HEK293 (cell line): ENCODE data around the gene APLP1.

Experiments
- BCL11A ChIP-seq: fragments of 450-650 bp; formaldehyde crosslinking; IDR thresholded peaks from 2 replicates; pipeline ENCODE4 v1.5.1; 2016; ENCODE audit warnings: low read depth, missing biosample characterization, missing genetic modification characterization
- GLIS2 ChIP-seq: fragments of 450-650 bp; formaldehyde crosslinking; IDR thresholded peaks from 2 replicates; pipeline ENCODE4 v1.5.1; 2016; ENCODE audit warnings: missing biosample characterization, missing genetic modification characterization
- HOXD13 ChIP-seq: sonication (generic); formaldehyde crosslinking; IDR thresholded peaks from 2 replicates; pipeline ENCODE4 v1.8.0; 2022; ENCODE audit warnings: missing genetic modification reagents, borderline replicate concordance
- KLF1 ChIP-seq: fragments of 450-650 bp; formaldehyde crosslinking; IDR thresholded peaks from 2 replicates; pipeline ENCODE4 v1.5.1; 2016; ENCODE audit warnings: missing biosample characterization, missing genetic modification characterization
- KLF8 ChIP-seq: fragments of 450-650 bp; formaldehyde crosslinking; IDR thresholded peaks from 2 replicates; pipeline ENCODE4 v1.5.1; 2016; ENCODE audit warnings: missing biosample characterization, missing genetic modification characterization
- OSR2 ChIP-seq: fragments of 450-650 bp; formaldehyde crosslinking; IDR thresholded peaks from 2 replicates; pipeline ENCODE4 v1.5.1; 2016; ENCODE audit warnings: missing biosample characterization, missing genetic modification characterization
- SP2 ChIP-seq: fragments of 450-650 bp; formaldehyde crosslinking; IDR thresholded peaks from 2 replicates; pipeline ENCODE4 v1.5.1; 2016; ENCODE audit warnings: missing biosample characterization, missing genetic modification characterization
- TCF7L2 ChIP-seq: IDR thresholded peaks from 2 replicates; pipeline ENCODE4 v1.6.1; 2011; ENCODE audit warnings: low read depth, mild to moderate bottlenecking, inconsistent platforms, low read length, moderate library complexity, borderline replicate concordance
- WT1 ChIP-seq: fragments of 450-650 bp; formaldehyde crosslinking; IDR thresholded peaks from 2 replicates; pipeline ENCODE4 v1.5.1; 2016; ENCODE audit warnings: missing biosample characterization, missing genetic modification characterization
- ZBTB8A ChIP-seq: fragments of 450-650 bp; formaldehyde crosslinking; IDR thresholded peaks from 2 replicates; pipeline ENCODE4 v1.5.1; 2016; ENCODE audit warnings: missing biosample characterization, missing genetic modification characterization
- ZEB2 ChIP-seq: fragments of 450-650 bp; formaldehyde crosslinking; IDR thresholded peaks from 2 replicates; pipeline ENCODE4 v1.5.1; 2016; ENCODE audit warnings: missing biosample characterization, missing genetic modification characterization
- ZFHX2 ChIP-seq: fragments of 450-650 bp; formaldehyde crosslinking; conservative IDR thresholded peaks from 2 replicates; pipeline ENCODE4 v1.5.1; 2016; ENCODE audit warnings: missing biosample characterization, missing genetic modification characterization
- ZNF335 ChIP-seq: fragments of 450-650 bp; formaldehyde crosslinking; conservative IDR thresholded peaks from 2 replicates; pipeline ENCODE4 v1.5.1; 2016; ENCODE audit warnings: missing biosample characterization, missing genetic modification characterization
- ZNF350 ChIP-seq: fragments of 450-650 bp; formaldehyde crosslinking; IDR thresholded peaks from 2 replicates; pipeline ENCODE4 v1.5.0; 2017; ENCODE audit warnings: missing biosample characterization, mild to moderate bottlenecking, missing genetic modification characterization
- ZNF37A ChIP-seq: fragments of 450-650 bp; IDR thresholded peaks from 2 replicates; pipeline ENCODE4 v1.5.1; 2018; ENCODE audit warnings: missing biosample characterization, missing genetic modification characterization
- ZNF391 ChIP-seq: fragments of 450-650 bp; formaldehyde crosslinking; IDR thresholded peaks from 2 replicates; pipeline ENCODE4 v1.5.1; 2016; ENCODE audit warnings: low read depth, missing biosample characterization, missing genetic modification characterization, borderline replicate concordance
- ZNF624 ChIP-seq: fragments of 450-650 bp; formaldehyde crosslinking; IDR thresholded peaks from 2 replicates; pipeline ENCODE4 v1.5.1; 2017; ENCODE audit warnings: missing biosample characterization, missing genetic modification characterization
- TF ChIP-seq, protein P1 (sequence below): fragments of 450-650 bp; formaldehyde crosslinking; IDR thresholded peaks from 2 replicates; pipeline ENCODE4 v1.5.1; 2016; ENCODE audit warnings: missing biosample characterization, missing genetic modification characterization, borderline replicate concordance
- TF ChIP-seq, protein P2 (sequence below): fragments of 450-650 bp; formaldehyde crosslinking; IDR thresholded peaks from 2 replicates; pipeline ENCODE4 v1.5.1; 2016; ENCODE audit warnings: missing biosample characterization, missing genetic modification characterization
- TF ChIP-seq, protein P3 (sequence below): fragments of 450-650 bp; formaldehyde crosslinking; optimal IDR thresholded peaks from 2 replicates; pipeline ENCODE3; 2016; ENCODE audit warnings: missing biosample characterization, mild to moderate bottlenecking, missing genetic modification characterization
- TF ChIP-seq, protein P4 (sequence below): fragments of 450-650 bp; formaldehyde crosslinking; IDR thresholded peaks from 2 replicates; pipeline ENCODE4 v1.5.1; 2017; ENCODE audit warnings: missing biosample characterization, missing genetic modification characterization
- TF ChIP-seq, protein P5 (sequence below): fragments of 450-650 bp; formaldehyde crosslinking; IDR thresholded peaks from 2 replicates; pipeline ENCODE4 v1.5.1; 2016; ENCODE audit warnings: missing biosample characterization, missing genetic modification characterization
- TF ChIP-seq, protein P6 (sequence below): fragments of 450-650 bp; formaldehyde crosslinking; IDR thresholded peaks from 2 replicates; pipeline ENCODE4 v1.5.1; 2016; ENCODE audit warnings: missing biosample characterization, missing genetic modification characterization
- TF ChIP-seq, protein P7 (sequence below): fragments of 450-650 bp; formaldehyde crosslinking; IDR thresholded peaks from 2 replicates; pipeline ENCODE4 v1.5.1; 2017; ENCODE audit warnings: missing biosample characterization, mild to moderate bottlenecking, missing genetic modification characterization, moderate library complexity

APLP1 gene

DNA sequence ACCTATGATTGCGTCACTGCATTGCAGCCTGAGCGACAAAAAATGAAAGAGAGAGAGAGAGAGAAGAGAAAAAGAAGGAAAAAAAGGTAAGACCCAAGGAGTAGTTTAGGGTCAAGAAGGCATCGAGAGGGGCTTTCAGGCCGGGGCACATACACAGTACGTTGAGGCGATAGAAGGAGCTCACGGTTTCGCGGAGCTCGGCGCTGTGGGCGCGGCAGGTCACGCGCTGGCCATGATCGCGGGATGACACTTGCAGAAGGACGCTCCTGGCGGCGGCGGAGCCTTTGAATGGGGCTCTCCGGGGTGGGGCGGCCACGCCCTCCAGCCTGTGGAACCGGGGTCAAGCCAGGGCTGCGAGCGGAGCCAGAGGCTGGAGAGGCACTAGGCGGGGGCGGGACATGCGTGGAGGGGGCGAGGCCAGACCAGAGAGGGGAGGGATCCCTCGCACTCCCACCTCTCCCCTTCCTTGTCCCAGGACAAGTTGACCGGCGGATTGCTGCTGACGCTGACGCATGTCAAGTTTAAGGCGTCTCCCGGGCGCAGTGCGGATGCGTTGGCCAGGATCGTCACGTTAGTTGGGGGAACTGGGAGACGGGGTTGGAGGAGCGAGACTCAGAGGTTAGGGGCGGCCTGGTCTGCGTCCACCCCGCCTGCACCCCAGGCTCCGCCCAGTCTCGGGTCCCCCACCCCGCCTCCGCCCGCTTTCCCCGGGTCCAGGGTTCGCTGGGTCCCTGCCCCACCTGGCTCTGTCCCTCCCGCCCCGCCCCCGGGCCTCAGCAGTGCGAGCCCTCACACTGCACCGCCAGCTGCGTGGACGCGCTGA lies 22.9 kb upstream of the APLP1 start (continued):
- TF ChIP-seq, protein P1, sequence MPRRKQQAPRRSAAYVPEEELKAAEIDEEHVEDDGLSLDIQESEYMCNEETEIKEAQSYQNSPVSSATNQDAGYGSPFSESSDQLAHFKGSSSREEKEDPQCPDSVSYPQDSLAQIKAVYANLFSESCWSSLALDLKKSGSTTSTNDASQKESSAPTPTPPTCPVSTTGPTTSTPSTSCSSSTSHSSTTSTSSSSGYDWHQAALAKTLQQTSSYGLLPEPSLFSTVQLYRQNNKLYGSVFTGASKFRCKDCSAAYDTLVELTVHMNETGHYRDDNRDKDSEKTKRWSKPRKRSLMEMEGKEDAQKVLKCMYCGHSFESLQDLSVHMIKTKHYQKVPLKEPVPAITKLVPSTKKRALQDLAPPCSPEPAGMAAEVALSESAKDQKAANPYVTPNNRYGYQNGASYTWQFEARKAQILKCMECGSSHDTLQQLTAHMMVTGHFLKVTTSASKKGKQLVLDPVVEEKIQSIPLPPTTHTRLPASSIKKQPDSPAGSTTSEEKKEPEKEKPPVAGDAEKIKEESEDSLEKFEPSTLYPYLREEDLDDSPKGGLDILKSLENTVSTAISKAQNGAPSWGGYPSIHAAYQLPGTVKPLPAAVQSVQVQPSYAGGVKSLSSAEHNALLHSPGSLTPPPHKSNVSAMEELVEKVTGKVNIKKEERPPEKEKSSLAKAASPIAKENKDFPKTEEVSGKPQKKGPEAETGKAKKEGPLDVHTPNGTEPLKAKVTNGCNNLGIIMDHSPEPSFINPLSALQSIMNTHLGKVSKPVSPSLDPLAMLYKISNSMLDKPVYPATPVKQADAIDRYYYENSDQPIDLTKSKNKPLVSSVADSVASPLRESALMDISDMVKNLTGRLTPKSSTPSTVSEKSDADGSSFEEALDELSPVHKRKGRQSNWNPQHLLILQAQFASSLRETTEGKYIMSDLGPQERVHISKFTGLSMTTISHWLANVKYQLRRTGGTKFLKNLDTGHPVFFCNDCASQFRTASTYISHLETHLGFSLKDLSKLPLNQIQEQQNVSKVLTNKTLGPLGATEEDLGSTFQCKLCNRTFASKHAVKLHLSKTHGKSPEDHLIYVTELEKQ (tag by site-specific recombination), result peak; percentile 36; the same call in 1 of the 2 replicates
- TF ChIP-seq OSR2 (tag by site-specific recombination) (no peak), ZNF335 (tag by site-specific recombination) (peak; percentile 74), ZEB2 (tag by site-specific recombination) (peak; percentile 77; the same call in 1 of the 2 replicates), ZBTB8A (tag by site-specific recombination) (peak; percentile 84), TCF7L2 (peak; percentile 69; the same call in 1 of the 2 replicates), ZNF624 (tag by site-specific recombination) (no peak), BCL11A (tag by site-specific recombination) (peak; percentile 44; the same call in 1 of the 2 replicates), KLF1 (tag by site-specific recombination) (peak; percentile 99), ZNF350 (no peak), ZFHX2 (tag by site-specific recombination) (peak; percentile 83), ZNF391 (tag by site-specific recombination) (peak; percentile 34; the same call in 1 of the 2 replicates), KLF8 (peak; percentile 88), HOXD13 (no peak), SP2 (tag by site-specific recombination) (peak; percentile 98), ZNF37A (tag by site-specific recombination) (no peak), GLIS2 (tag by site-specific recombination) (peak; percentile 76), WT1 (peak; percentile 60; the same call in 1 of the 2 replicates)
- TF ChIP-seq, protein P2, sequence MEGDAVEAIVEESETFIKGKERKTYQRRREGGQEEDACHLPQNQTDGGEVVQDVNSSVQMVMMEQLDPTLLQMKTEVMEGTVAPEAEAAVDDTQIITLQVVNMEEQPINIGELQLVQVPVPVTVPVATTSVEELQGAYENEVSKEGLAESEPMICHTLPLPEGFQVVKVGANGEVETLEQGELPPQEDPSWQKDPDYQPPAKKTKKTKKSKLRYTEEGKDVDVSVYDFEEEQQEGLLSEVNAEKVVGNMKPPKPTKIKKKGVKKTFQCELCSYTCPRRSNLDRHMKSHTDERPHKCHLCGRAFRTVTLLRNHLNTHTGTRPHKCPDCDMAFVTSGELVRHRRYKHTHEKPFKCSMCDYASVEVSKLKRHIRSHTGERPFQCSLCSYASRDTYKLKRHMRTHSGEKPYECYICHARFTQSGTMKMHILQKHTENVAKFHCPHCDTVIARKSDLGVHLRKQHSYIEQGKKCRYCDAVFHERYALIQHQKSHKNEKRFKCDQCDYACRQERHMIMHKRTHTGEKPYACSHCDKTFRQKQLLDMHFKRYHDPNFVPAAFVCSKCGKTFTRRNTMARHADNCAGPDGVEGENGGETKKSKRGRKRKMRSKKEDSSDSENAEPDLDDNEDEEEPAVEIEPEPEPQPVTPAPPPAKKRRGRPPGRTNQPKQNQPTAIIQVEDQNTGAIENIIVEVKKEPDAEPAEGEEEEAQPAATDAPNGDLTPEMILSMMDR (tag by site-specific recombination), result peak; percentile 36
- TF ChIP-seq, protein P3, sequence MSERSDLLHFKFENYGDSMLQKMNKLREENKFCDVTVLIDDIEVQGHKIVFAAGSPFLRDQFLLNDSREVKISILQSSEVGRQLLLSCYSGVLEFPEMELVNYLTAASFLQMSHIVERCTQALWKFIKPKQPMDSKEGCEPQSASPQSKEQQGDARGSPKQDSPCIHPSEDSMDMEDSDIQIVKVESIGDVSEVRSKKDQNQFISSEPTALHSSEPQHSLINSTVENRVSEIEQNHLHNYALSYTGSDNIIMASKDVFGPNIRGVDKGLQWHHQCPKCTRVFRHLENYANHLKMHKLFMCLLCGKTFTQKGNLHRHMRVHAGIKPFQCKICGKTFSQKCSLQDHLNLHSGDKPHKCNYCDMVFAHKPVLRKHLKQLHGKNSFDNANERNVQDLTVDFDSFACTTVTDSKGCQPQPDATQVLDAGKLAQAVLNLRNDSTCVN (tag by site-specific recombination), result peak; percentile 84
- TF ChIP-seq, protein P4, sequence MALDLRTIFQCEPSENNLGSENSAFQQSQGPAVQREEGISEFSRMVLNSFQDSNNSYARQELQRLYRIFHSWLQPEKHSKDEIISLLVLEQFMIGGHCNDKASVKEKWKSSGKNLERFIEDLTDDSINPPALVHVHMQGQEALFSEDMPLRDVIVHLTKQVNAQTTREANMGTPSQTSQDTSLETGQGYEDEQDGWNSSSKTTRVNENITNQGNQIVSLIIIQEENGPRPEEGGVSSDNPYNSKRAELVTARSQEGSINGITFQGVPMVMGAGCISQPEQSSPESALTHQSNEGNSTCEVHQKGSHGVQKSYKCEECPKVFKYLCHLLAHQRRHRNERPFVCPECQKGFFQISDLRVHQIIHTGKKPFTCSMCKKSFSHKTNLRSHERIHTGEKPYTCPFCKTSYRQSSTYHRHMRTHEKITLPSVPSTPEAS (tag by site-specific recombination), result no peak
- TF ChIP-seq, protein P5, sequence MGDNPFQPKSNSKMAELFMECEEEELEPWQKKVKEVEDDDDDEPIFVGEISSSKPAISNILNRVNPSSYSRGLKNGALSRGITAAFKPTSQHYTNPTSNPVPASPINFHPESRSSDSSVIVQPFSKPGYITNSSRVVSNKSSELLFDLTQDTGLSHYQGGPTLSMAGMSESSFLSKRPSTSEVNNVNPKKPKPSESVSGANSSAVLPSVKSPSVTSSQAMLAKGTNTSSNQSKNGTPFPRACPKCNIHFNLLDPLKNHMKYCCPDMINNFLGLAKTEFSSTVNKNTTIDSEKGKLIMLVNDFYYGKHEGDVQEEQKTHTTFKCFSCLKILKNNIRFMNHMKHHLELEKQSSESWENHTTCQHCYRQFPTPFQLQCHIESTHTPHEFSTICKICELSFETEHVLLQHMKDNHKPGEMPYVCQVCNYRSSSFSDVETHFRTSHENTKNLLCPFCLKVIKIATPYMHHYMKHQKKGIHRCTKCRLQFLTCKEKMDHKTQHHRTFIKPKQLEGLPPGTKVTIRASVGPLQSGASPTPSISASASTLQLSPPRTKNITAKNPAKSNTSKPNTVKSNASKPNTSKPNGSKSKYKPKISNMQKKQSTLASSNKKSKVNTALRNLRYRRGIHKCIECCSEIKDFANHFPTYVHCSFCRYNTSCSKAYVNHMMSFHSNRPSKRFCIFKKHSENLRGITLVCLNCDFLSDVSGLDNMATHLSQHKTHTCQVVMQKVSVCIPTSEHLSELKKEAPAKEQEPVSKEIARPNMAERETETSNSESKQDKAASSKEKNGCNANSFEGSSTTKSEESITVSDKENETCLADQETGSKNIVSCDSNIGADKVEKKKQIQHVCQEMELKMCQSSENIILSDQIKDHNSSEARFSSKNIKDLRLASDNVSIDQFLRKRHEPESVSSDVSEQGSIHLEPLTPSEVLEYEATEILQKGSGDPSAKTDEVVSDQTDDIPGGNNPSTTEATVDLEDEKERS (tag by site-specific recombination), result no peak
- TF ChIP-seq, protein P6, sequence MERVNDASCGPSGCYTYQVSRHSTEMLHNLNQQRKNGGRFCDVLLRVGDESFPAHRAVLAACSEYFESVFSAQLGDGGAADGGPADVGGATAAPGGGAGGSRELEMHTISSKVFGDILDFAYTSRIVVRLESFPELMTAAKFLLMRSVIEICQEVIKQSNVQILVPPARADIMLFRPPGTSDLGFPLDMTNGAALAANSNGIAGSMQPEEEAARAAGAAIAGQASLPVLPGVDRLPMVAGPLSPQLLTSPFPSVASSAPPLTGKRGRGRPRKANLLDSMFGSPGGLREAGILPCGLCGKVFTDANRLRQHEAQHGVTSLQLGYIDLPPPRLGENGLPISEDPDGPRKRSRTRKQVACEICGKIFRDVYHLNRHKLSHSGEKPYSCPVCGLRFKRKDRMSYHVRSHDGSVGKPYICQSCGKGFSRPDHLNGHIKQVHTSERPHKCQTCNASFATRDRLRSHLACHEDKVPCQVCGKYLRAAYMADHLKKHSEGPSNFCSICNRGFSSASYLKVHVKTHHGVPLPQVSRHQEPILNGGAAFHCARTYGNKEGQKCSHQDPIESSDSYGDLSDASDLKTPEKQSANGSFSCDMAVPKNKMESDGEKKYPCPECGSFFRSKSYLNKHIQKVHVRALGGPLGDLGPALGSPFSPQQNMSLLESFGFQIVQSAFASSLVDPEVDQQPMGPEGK (tag by site-specific recombination), result peak; percentile 83
- TF ChIP-seq, protein P7, sequence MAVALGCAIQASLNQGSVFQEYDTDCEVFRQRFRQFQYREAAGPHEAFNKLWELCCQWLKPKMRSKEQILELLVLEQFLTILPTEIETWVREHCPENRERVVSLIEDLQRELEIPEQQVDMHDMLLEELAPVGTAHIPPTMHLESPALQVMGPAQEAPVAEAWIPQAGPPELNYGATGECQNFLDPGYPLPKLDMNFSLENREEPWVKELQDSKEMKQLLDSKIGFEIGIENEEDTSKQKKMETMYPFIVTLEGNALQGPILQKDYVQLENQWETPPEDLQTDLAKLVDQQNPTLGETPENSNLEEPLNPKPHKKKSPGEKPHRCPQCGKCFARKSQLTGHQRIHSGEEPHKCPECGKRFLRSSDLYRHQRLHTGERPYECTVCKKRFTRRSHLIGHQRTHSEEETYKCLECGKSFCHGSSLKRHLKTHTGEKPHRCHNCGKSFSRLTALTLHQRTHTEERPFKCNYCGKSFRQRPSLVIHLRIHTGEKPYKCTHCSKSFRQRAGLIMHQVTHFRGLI (tag by site-specific recombination), result 0 out of 2 replicates have a peak, but pooled peaks have one; percentile 15
